ENCODE results near the gene HIRA.
"Not testable (repeated sequence)": the region's sequence is repeated elsewhere in the genome, so short reads cannot be mapped to it uniquely, and the experiment has no call there.

The HIRA gene

DNA sequence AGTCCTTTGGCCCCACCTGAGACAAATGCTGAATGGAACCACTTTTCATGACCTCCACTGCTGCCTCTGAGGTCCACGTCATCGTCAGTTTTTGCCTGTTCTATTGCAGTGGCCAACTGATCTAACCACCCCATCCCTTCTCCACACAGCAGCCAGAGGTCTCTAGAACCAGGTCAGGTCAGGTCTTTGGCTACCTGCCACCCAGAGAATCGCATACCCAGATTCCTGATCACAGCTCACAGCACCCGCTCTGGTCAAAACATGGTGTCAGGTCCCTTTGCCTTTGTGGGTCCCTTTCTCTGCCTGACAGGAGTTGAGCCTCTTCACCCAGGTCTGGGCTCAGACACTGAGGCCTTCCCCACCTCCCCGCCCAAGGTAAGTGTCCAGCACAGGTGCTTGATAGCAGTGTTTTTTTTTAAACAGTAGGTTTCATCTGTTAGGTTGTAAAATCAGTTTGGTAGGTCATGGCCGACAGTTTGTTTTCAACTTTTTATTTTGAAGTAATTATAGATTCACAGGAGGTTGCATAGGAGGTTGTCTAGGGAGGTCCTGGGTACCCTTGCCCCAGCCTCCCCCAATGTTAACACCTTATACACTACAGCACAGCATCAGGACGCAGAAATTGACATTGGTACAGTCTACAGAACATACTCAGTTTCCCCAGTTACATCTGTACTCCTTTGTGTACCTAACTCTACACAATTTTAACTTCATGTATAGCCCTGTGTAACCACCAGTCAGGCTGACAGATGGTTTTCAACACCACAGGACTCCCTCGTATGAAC lies 9.1 kb upstream of the HIRA start:
- no peak overlapping the region for H3K27ac ChIP-seq (ENCODE audit: insufficient read depth in 1 of 2, low read depth in 1 of 2, low read length in 2 of 2, poor library complexity in 1 of 2, severe bottlenecking in 2 of 2)
- ChIA-PET CTCF (no interaction called here), POLR2A (no interaction called here)
- no peaks in the 10 kb centered on the region for H3K27me3 ChIP-seq (replicated peaks in 2 of 5; ENCODE audit: control insufficient read depth in 4 of 5, insufficient read depth in 5 of 5, low read length in 4 of 5)
- no peak for DNase-seq
- H3K4me1 ChIP-seq (ENCODE audit: control extremely low read depth in 1 of 4, control insufficient read depth in 4 of 4, insufficient read depth in 4 of 4, low read length in 3 of 4): peaks cover 0 to 3% (median 0%) of the 10 kb centered on the region in 4 experiments
- no peak overlapping the region for H3K4me3 ChIP-seq (ENCODE audit: control insufficient read depth in 1 of 7, extremely low read depth in 1 of 7, insufficient read depth in 4 of 7, low read depth in 2 of 7, low read length in 6 of 7)
- H3K36me3 ChIP-seq (ENCODE audit: control insufficient read depth in 4 of 4, insufficient read depth in 4 of 4, low read length in 3 of 4): peaks cover 5 to 57% (median 27%) of the 10 kb centered on the region in 4 experiments
- WGBS (ENCODE audit: insufficient coverage): 95% methylated on average over 3 of the region's 8 CpGs
- no peaks in the 10 kb centered on the region for H3K9me3 ChIP-seq (ENCODE audit: control extremely low read depth in 1 of 5, control insufficient read depth in 4 of 5, insufficient read depth in 2 of 5, low read depth in 1 of 5, low read length in 4 of 5)

DNA sequence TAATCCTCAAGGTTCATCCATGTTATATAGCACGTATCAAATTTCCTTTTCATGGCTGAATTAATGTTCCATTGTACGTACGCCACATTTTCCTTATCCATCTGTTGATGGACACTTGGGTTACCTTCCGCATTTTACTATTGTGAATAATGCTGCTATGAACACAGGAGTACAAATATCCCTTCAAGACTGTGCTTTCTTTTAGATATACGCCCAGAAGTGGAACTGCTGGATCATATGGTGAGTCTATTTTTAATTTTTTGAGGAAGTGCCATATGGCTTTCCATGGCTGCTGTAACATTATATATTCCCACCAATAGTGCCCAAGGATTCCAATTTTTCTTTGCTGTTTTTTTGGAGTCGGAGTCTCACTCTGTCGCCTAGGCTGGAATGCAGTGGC lies 6.8 kb upstream of the HIRA start:
- no peaks in the 10 kb centered on the region for H3K9me3 ChIP-seq (ENCODE audit: control extremely low read depth in 1 of 5, control insufficient read depth in 4 of 5, insufficient read depth in 2 of 5, low read depth in 1 of 5, low read length in 4 of 5)
- peaks cover under 1 to 3% (median 2%) of the 10 kb centered on the region in 4 experiments for H3K4me1 ChIP-seq (ENCODE audit: control extremely low read depth in 1 of 4, control insufficient read depth in 4 of 4, insufficient read depth in 4 of 4, low read length in 3 of 4)
- POLR2A ChIA-PET: interaction anchor here (0.6 kb wide), 1 partner anchor 9 kb away, joined by 6 read pairs; no protein-coding TSS in a partner anchor
- no peak overlapping the region for H3K27ac ChIP-seq (ENCODE audit: insufficient read depth in 1 of 2, low read depth in 1 of 2, low read length in 2 of 2, poor library complexity in 1 of 2, severe bottlenecking in 2 of 2)
- no peaks in the 10 kb centered on the region for H3K27me3 ChIP-seq (replicated peaks in 2 of 5; ENCODE audit: control insufficient read depth in 4 of 5, insufficient read depth in 5 of 5, low read length in 4 of 5)
- no peak for DNase-seq
- 100% methylated on average over 5 of the region's 7 CpGs for WGBS (ENCODE audit: insufficient coverage)
- CTCF ChIA-PET: no interaction called here
- no peak overlapping the region for H3K4me3 ChIP-seq (ENCODE audit: control insufficient read depth in 1 of 7, extremely low read depth in 1 of 7, insufficient read depth in 4 of 7, low read depth in 2 of 7, low read length in 6 of 7)
- H3K36me3 ChIP-seq (ENCODE audit: control insufficient read depth in 4 of 4, insufficient read depth in 4 of 4, low read length in 3 of 4): peaks cover 7 to 49% (median 27%) of the 10 kb centered on the region in 4 experiments

DNA sequence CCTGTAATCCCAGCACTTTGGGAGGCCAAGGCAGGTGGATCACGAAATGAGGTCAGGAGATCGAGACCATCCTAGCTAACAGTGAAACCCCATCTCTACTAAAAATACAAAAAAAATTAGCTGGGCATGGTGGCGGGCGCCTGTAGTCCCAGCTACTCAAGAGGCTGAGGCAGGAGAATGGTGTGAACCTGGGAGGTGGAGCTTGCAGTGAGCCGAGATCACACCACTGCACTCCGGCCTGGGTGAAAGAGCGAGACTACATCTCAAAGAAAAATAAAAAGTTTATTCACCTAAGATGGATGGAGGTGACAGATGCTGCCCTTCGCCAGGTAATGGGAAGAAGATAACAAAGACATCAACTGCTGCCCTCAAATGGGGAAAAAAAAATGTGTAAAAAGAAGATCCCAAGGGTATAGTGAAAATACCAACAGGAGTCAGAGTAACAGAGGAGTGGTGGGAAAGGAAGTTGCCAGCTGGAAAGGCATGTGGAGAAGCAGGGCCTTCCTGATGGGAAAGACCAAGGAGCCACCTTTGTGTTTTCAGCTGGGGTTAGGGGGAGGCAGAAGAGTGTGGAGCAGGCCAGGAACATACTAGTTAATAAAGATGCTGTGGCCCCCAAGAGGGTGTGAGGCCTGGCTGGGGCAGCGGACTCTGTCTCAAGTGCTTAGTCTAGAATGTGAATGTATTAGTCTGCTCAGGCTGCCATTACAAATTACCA lies 5.1 kb upstream of the HIRA start:
- Histone ChIP-seq H3K27ac (ENCODE audit: insufficient read depth in 1 of 2, low read depth in 1 of 2, low read length in 2 of 2, poor library complexity in 1 of 2, severe bottlenecking in 2 of 2) (peak overlapping the region in 1 of 2 experiments; percentile 1), H3K36me3 (ENCODE audit: control insufficient read depth in 4 of 4, insufficient read depth in 4 of 4, low read length in 3 of 4) (peaks cover 3 to 36% (median 21%) of the 10 kb centered on the region in 4 experiments)
- H3K4me3 ChIP-seq (ENCODE audit: control insufficient read depth in 1 of 7, extremely low read depth in 1 of 7, insufficient read depth in 4 of 7, low read depth in 2 of 7, low read length in 6 of 7); DNase-seq; H3K9me3 ChIP-seq (ENCODE audit: control extremely low read depth in 1 of 5, control insufficient read depth in 4 of 5, insufficient read depth in 2 of 5, low read depth in 1 of 5, low read length in 4 of 5); H3K4me1 ChIP-seq (ENCODE audit: control extremely low read depth in 1 of 4, control insufficient read depth in 4 of 4, insufficient read depth in 4 of 4, low read length in 3 of 4); CTCF ChIA-PET; POLR2A ChIA-PET; H3K27me3 ChIP-seq (replicated peaks in 2 of 5; ENCODE audit: control insufficient read depth in 4 of 5, insufficient read depth in 5 of 5, low read length in 4 of 5): not testable (repeated sequence)
- WGBS (ENCODE audit: insufficient coverage): 100% methylated on average over 1 of the region's 9 CpGs

DNA sequence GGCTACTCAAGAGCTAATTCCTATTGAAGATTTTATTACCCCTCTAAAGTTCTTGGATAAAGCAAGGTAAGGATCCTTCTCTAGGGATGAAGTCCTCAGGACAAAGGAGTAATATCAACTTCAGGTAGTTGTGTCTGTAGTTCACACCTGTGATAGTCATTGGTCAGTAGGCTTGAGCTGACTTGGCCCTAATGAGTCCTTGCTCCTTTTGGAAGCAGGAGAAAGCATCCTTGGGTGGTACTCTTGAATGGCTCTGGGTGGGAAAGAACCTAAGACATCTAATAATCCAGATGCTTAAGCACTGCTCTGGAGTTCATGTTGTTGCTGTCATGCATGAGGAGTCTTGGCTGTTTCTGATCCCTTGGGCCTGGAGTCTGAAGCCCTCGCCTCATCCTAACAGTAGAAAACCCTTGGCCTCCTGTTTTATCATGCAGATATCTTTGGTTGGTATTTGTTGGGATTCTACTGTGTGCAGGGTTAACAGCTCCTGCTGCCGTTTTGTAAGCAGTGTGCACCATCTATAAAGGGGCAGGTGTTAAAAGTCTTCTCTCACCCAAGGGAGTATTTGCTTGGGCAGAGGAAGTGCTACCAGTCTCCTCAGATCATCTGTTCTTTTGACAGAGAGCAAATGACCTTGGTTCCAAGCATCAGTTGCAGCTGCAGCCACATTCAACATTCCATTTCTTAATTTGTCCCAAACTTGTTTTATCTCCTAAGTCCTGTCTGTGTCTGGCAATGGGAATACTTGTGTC lies 3.5 kb upstream of the HIRA start:
- peaks cover 3 to 24% (median 20%) of the 10 kb centered on the region in 4 experiments for H3K36me3 ChIP-seq (ENCODE audit: control insufficient read depth in 4 of 4, insufficient read depth in 4 of 4, low read length in 3 of 4)
- CTCF ChIA-PET: interaction anchor here (1.4 to 1.8 kb wide), 2 partner anchors 10 to 38 kb away, joined by 3 to 10 read pairs; no protein-coding TSS in a partner anchor
- no peaks in the 10 kb centered on the region for H3K9me3 ChIP-seq (ENCODE audit: control extremely low read depth in 1 of 5, control insufficient read depth in 4 of 5, insufficient read depth in 2 of 5, low read depth in 1 of 5, low read length in 4 of 5)
- POLR2A ChIA-PET: interaction anchor here (1.3 kb wide), 1 partner anchor 12 kb away, joined by 4 read pairs; the partner anchor contains the start of gene C22orf39
- H3K27ac ChIP-seq (ENCODE audit: insufficient read depth in 1 of 2, low read depth in 1 of 2, low read length in 2 of 2, poor library complexity in 1 of 2, severe bottlenecking in 2 of 2): no peak overlapping the region
- DNase-seq: no peak
- no peak overlapping the region for H3K4me3 ChIP-seq (ENCODE audit: control insufficient read depth in 1 of 7, extremely low read depth in 1 of 7, insufficient read depth in 4 of 7, low read depth in 2 of 7, low read length in 6 of 7)
- H3K27me3 ChIP-seq (replicated peaks in 2 of 5; ENCODE audit: control insufficient read depth in 4 of 5, insufficient read depth in 5 of 5, low read length in 4 of 5): no peaks in the 10 kb centered on the region
- WGBS (ENCODE audit: insufficient coverage): 80% methylated on average over 1 of the region's 2 CpGs
- peaks cover 6 to 20% (median 19%) of the 10 kb centered on the region in 4 experiments for H3K4me1 ChIP-seq (ENCODE audit: control extremely low read depth in 1 of 4, control insufficient read depth in 4 of 4, insufficient read depth in 4 of 4, low read length in 3 of 4)

DNA sequence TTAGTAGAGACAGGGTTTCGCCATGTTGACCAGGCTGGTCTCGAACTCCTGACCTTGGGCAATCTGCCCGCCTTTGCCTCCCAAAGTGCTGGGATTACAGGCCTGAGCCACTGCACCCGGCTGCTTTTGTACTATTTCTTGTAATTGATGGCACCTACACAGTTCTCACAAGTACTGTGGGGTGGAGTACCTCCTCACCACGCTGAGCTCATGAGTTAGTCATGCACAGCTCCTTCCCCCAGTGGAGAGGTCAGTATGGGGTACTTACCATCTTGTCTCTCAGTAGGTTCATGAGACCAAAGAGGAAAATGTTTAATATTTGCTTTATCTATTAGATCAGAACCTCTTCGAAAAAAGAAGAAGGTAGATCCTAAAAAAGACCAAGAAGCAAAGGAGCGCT lies 2.9 kb upstream of the HIRA start:
- H3K4me3 ChIP-seq (ENCODE audit: control insufficient read depth in 1 of 7, extremely low read depth in 1 of 7, insufficient read depth in 4 of 7, low read depth in 2 of 7, low read length in 6 of 7): no peak overlapping the region
- H3K27ac ChIP-seq (ENCODE audit: insufficient read depth in 1 of 2, low read depth in 1 of 2, low read length in 2 of 2, poor library complexity in 1 of 2, severe bottlenecking in 2 of 2): no peak overlapping the region
- H3K27me3 ChIP-seq (replicated peaks in 2 of 5; ENCODE audit: control insufficient read depth in 4 of 5, insufficient read depth in 5 of 5, low read length in 4 of 5): no peaks in the 10 kb centered on the region
- peaks cover 3 to 24% (median 20%) of the 10 kb centered on the region in 4 experiments for H3K36me3 ChIP-seq (ENCODE audit: control insufficient read depth in 4 of 4, insufficient read depth in 4 of 4, low read length in 3 of 4)
- WGBS (ENCODE audit: insufficient coverage): 100% methylated on average over 2 of the region's 7 CpGs
- ChIA-PET POLR2A (interaction anchor here (1.3 kb wide), 1 partner anchor 13 kb away, joined by 4 read pairs; the partner anchor contains the start of gene C22orf39), CTCF (interaction anchor here (1.4 to 1.8 kb wide), 2 partner anchors 10 to 39 kb away, joined by 3 to 10 read pairs; no protein-coding TSS in a partner anchor)
- DNase-seq: no peak
- H3K9me3 ChIP-seq (ENCODE audit: control extremely low read depth in 1 of 5, control insufficient read depth in 4 of 5, insufficient read depth in 2 of 5, low read depth in 1 of 5, low read length in 4 of 5): no peaks in the 10 kb centered on the region
- peaks cover 11 to 25% (median 24%) of the 10 kb centered on the region in 4 experiments for H3K4me1 ChIP-seq (ENCODE audit: control extremely low read depth in 1 of 4, control insufficient read depth in 4 of 4, insufficient read depth in 4 of 4, low read length in 3 of 4)

DNA sequence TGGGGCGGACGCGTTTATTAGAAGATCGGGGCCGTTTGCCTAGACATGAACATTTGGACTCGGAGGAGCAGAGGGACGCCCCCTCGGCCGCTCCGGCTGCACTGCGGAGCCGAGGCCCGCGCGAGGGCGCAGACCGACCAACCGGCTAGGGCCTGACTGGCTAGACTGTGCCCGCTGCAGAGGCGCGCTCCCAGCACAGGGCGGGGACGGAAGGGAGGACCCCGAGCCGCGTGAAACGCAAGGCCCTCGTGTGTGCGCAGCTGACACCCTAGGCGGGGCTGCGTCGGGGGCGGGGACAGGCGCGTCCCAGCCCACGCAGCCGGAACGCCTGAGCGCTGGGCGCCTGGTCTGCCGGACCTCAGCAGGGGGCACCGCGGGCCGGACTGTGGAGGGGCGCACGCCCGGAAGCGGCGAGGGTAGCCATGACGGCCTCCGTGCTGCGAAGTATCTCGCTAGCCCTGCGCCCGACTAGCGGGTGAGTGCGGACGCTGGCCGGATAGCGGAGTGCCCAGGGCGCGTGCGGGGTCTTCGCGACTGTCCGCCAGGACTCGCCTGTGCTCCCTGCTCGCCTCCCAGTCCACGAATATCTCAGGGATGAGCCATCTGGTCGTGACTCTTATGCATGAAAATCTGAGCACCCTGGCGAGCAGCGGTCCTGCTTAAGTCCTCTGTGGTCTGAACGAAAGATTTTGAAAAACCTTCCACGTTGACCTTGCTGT lies 759 bp upstream of the HIRA start, which contains the start of gene MRPL40:
MRPL40 (plus strand) TSS at position 413 of the 719 bp plus-strand sequence; CDS start at position 423, 10 bp downstream.
- CTCF ChIA-PET: interaction anchor here (0.7 to 1.7 kb wide), 3 partner anchors 15 to 200 kb away, joined by 3 to 4 read pairs (median 3); partner anchors contain the start of gene C22orf39
- Histone ChIP-seq H3K27ac (ENCODE audit: insufficient read depth in 1 of 2, low read depth in 1 of 2, low read length in 2 of 2, poor library complexity in 1 of 2, severe bottlenecking in 2 of 2) (peak within 1 kb of the TSS; percentile 64 to 94), H3K36me3 (ENCODE audit: control insufficient read depth in 4 of 4, insufficient read depth in 4 of 4, low read length in 3 of 4) (peaks cover 3 to 22% (median 19%) of the 10 kb centered on the region in 4 experiments), H3K9me3 (ENCODE audit: control extremely low read depth in 1 of 5, control insufficient read depth in 4 of 5, insufficient read depth in 2 of 5, low read depth in 1 of 5, low read length in 4 of 5) (no peaks in the 10 kb centered on the region), H3K27me3 (replicated peaks in 2 of 5; ENCODE audit: control insufficient read depth in 4 of 5, insufficient read depth in 5 of 5, low read length in 4 of 5) (no peaks in the 10 kb centered on the region), H3K4me1 (ENCODE audit: control extremely low read depth in 1 of 4, control insufficient read depth in 4 of 4, insufficient read depth in 4 of 4, low read length in 3 of 4) (peaks cover 19 to 36% (median 31%) of the 10 kb centered on the region in 4 experiments), H3K4me3 (ENCODE audit: control insufficient read depth in 1 of 7, extremely low read depth in 1 of 7, insufficient read depth in 4 of 7, low read depth in 2 of 7, low read length in 6 of 7) (peak within 1 kb of the TSS; percentile 75 to 95 (median 88))
- under 1% methylated on average over 65 of the region's 74 CpGs for WGBS (ENCODE audit: insufficient coverage)
- peak; percentile 86 to 91 (median 87) for DNase-seq
- POLR2A ChIA-PET: interaction anchor here (0.5 to 1.0 kb wide), 4 partner anchors 13 to 1806 kb away, joined by 3 to 5 read pairs (median 4); partner anchors contain the start of gene C22orf39

Data from common myeloid progenitor, CD34-positive (primary cell).